ENCODE measurements around the gene RPS19BP1.

The RPS19BP1 gene

GRCh38 chr22:39501644-39502108 lies 30.9 kb downstream of the RPS19BP1 start:
- TF ChIP-seq CTCF (IDR thresholded peaks at IDR 0.05; ENCODE audit: low read depth, low read length) = no peak
- peak overlapping the region; percentile 72 for H3K4me3 ChIP-seq (ENCODE audit: low read depth, low read length)

GRCh38 chr22:39500101-39500500 lies 32.4 kb downstream of the RPS19BP1 start:
- no peak overlapping the region for H3K4me3 ChIP-seq (ENCODE audit: low read depth, low read length)
- no peak for TF ChIP-seq CTCF (IDR thresholded peaks at IDR 0.05; ENCODE audit: low read depth, low read length)

DNA sequence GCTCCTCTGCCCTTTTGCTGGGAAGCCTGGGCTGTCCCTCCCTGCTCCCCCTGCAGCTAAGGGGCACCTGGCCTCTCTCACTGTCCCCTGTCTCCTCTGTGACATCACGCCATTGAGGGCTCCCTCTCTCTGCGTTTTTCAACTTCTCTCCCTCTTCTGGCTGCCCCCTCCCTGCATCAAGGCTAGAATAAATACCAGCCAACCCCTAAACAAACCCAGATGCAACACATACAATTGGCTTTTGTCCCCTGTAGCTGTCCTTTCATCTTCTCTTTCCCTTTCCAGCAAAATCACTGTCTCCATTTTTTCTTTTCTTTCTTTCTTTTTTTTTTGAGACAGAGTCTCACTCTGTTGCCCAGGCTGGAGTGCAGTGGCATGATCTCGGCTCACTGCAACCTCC lies 33.7 kb downstream of the RPS19BP1 start:
- no peak for TF ChIP-seq CTCF (IDR thresholded peaks at IDR 0.05; ENCODE audit: low read depth, low read length)
- no peak overlapping the region for H3K4me3 ChIP-seq (ENCODE audit: low read depth, low read length)

- no peak for TF ChIP-seq CTCF (IDR thresholded peaks at IDR 0.05; ENCODE audit: low read depth, low read length)
- H3K4me3 ChIP-seq (ENCODE audit: low read depth, low read length) = no peak overlapping the region
Observed at GRCh38 chr22:39498368-39498767, 34.2 kb downstream of the RPS19BP1 start.

GRCh38 chr22:39497429-39497828 lies 35.1 kb downstream of the RPS19BP1 start:
- no peak overlapping the region for H3K4me3 ChIP-seq (ENCODE audit: low read depth, low read length)
- TF ChIP-seq CTCF (IDR thresholded peaks at IDR 0.05; ENCODE audit: low read depth, low read length) = no peak

DNA sequence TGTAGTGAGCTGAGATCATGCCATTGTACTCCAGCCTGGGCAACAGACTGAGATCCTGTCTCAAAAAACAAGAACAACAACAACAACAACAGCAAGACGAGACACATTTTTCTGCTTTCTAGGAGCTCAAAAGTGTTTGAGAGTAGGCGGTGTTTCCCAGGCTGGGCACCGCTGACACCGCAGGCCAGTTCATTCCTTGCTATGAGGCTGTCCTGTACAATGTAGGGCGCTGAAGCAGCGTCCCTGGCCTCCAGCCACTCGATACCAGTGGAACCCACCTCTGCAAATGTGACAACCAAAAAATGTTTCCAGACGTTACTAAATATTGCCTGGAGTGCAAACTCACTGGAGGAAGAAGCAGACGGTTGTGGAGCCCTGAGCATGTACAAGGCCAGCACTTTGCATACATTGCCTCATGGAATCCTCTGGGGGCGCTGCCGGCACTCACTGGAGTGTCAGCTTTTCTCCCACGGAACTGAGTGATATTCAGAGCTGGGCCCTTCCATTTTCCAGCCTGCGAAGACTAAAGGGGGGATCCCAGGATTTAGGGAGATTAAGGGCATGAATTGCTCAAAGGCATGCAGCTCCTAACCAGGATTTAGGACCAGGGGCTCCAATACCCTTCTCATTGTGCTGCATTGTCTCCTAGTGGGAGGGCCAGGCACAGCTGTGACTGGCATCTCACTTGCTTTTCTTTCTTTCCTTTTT lies 36.3 kb downstream of the RPS19BP1 start:
- TF ChIP-seq CTCF (IDR thresholded peaks at IDR 0.05; ENCODE audit: low read depth, low read length) = peak; percentile 73
- H3K4me3 ChIP-seq (ENCODE audit: low read depth, low read length) = no peak overlapping the region

GRCh38 chr22:39494471-39495120 lies 38.0 kb downstream of the RPS19BP1 start:
- no peak overlapping the region for H3K4me3 ChIP-seq (ENCODE audit: low read depth, low read length)
- no peak for TF ChIP-seq CTCF (IDR thresholded peaks at IDR 0.05; ENCODE audit: low read depth, low read length)
